ENCODE measurements around the gene USP43.

The USP43 gene

GRCh38 chr17:9760266-9760665, 114.9 kb downstream of the USP43 start:
- DNase-seq (ENCODE audit: extremely low read depth, low read depth) = no peak
- TF ChIP-seq CTCF (IDR thresholded peaks at IDR 0.05; ENCODE audit: low read depth, low read length, missing control alignments) = no peak
- H3K4me3 ChIP-seq (replicated peaks; ENCODE audit: low read depth, low read length) = no peak overlapping the region

GRCh38 chr17:9763643-9764042, 118.3 kb downstream of the USP43 start:
- DNase-seq (ENCODE audit: extremely low read depth, low read depth) = no peak
- no peak for TF ChIP-seq CTCF (IDR thresholded peaks at IDR 0.05; ENCODE audit: low read depth, low read length, missing control alignments)
- H3K4me3 ChIP-seq (replicated peaks; ENCODE audit: low read depth, low read length) = no peak overlapping the region

DNA sequence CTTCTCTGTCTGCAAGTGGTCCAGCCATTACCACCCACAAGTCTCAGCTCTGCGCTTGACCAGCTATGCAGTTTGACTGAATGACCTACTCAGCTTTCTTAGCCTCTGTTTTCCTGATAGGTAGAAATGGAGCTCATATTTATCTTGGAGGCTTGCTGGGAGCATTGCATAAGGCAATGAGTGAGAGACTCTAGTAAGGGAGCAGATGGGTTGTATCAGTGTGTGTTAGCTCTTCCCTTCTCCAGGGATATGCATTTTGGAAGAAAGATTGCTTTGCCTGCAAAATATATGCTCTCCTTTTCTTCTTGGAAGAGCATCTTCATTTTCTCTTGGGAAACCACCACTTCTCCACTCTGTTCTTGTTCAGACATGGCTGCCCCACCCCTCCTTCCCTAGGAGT, 120.0 kb downstream of the USP43 start:
- H3K4me3 ChIP-seq (replicated peaks; ENCODE audit: low read depth, low read length) = no peak overlapping the region

DNA sequence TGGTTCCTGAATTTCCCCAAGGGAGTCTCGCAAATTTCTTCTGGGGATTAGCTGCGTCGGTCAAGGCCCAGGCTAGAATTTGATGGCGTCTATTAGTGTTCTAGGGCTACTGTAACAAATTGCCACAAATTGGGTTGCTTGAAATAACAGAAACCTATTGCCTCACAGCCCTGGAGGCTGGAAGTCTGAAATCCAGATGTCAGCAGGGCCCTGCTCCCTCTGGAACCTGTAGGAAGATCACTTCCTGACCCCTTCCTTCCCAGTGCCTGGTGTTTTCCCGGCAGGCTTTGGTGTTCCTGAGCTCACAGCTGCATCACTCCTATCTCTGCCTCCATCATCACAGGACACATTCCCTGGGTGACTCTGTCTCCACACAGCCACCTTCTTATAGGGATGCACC, 121.7 kb downstream of the USP43 start:
- no peak for DNase-seq (ENCODE audit: extremely low read depth, low read depth)
- no peak overlapping the region for H3K4me3 ChIP-seq (replicated peaks; ENCODE audit: low read depth, low read length)
- TF ChIP-seq CTCF (IDR thresholded peaks at IDR 0.05; ENCODE audit: low read depth, low read length, missing control alignments) = no peak

More for the DNA sequence above, 120.0 kb downstream of the USP43 start:
- DNase-seq (ENCODE audit: extremely low read depth, low read depth) = no peak
- TF ChIP-seq CTCF (IDR thresholded peaks at IDR 0.05; ENCODE audit: low read depth, low read length, missing control alignments) = no peak

DNA sequence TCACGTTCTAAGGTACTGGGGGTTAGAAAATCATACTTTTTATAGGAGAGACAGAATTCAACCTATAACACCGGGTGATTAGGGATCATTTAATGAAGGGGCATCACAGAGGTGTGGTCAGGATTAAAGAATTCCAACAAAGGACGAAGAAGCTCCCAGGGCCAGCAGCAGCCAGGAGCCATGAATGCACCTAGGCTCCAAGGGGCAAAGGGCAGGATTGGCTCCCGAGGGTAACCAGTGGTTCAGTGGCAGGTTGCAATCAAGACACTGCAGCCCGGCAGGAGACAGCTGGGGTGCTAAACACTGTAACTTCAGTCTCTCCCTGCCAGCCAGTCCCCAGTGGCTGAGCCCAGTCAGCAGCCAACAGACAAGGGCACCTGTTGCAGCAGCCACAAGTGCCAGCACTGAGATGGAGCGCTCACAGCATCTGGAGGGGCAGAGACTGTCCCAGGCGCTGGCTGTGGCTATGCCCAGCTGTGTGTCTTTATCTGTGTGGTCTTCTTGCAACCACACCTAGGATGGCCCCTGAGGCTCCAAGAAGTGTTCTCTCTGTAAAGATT, 122.2 kb downstream of the USP43 start:
- DNase-seq (ENCODE audit: extremely low read depth, low read depth) = no peak
- TF ChIP-seq CTCF (IDR thresholded peaks at IDR 0.05; ENCODE audit: low read depth, low read length, missing control alignments) = no peak
- no peak overlapping the region for H3K4me3 ChIP-seq (replicated peaks; ENCODE audit: low read depth, low read length)

- TF ChIP-seq CTCF (IDR thresholded peaks at IDR 0.05; ENCODE audit: low read depth, low read length, missing control alignments) = peak; percentile 31
- DNase-seq (ENCODE audit: extremely low read depth, low read depth) = peak; percentile 25
- H3K4me3 ChIP-seq (replicated peaks; ENCODE audit: low read depth, low read length) = no peak overlapping the region
These were observed 123.1 kb downstream of the USP43 start for GRCh38 chr17:9768381-9768934.

All from HFF-Myc (cell line).